Measurements from ENCODE around the gene PTBP2. TPM values are rescaled to one million over a fixed set of nuclear protein-coding genes. Genes with fewer than 3 reads are reported as not detected.

PTBP2 gene
- total and polyA plus RNA-seq, 2 of the 8 experiments (the other 6 are each of a cell fraction or from before 2014, with no cell fraction given) = 24.2 to 61.7 TPM

- Histone ChIP-seq H3K14ac (ENCODE audit: insufficient read length) (no peak overlapping the region), H3K4me1 (replicated peaks in 1 of 4; ENCODE audit: control insufficient read depth in 3 of 4, insufficient read depth in 4 of 4, low read length in 3 of 4) (no peaks in the 10 kb centered on the region; a peak in 1 of 7 replicates), H2AK5ac (ENCODE audit: low read depth, low read length) (no peak overlapping the region), H3K18ac (ENCODE audit: extremely low read depth, low read length) (no peak overlapping the region), H4K20me1 (replicated peaks in 1 of 2; ENCODE audit: control insufficient read depth in 1 of 2, insufficient read depth in 2 of 2, low read length in 2 of 2) (peaks cover 4 to 9% of the 10 kb centered on the region in 2 experiments), H3K4me3 (ENCODE audit: extremely low read depth in 1 of 4, insufficient read depth in 2 of 4, low read depth in 3 of 4, low read length in 4 of 4) (no peak overlapping the region), H2BK120ac (replicated peaks; ENCODE audit: low read depth, low read length) (no peak overlapping the region), H3K23ac (ENCODE audit: insufficient read length) (no peak overlapping the region), H2BK5ac (ENCODE audit: low read depth, low read length) (no peak overlapping the region), H3K79me2 (ENCODE audit: control insufficient read depth in 1 of 2, insufficient read depth in 2 of 2, low read length in 2 of 2) (peaks cover 7 to 92% of the 10 kb centered on the region in 2 experiments; a peak in 3 of 4 replicates), H3K4ac (replicated peaks; ENCODE audit: insufficient read length, low read depth, low read length) (no peak overlapping the region), H3K9ac (replicated peaks in 1 of 4; ENCODE audit: extremely low read depth in 1 of 4, low read depth in 3 of 4, low read length in 3 of 4) (no peak overlapping the region), H3K56ac (replicated peaks; ENCODE audit: insufficient read length, low read depth, low read length) (no peak overlapping the region), H2BK15ac (ENCODE audit: low read length) (no peak overlapping the region), H3K79me1 (ENCODE audit: low read depth, low read length) (no peaks in the 10 kb centered on the region), H3K27ac (ENCODE audit: low read depth, low read length) (no peak overlapping the region), H4K5ac (ENCODE audit: insufficient read length, low read depth, low read length) (no peak overlapping the region), H4K8ac (ENCODE audit: extremely low read depth, insufficient read depth, low read length) (no peak overlapping the region), H4K91ac (replicated peaks; ENCODE audit: insufficient read length, low read length) (no peak overlapping the region), H2BK12ac (ENCODE audit: low read depth, low read length) (no peak overlapping the region), H3K4me2 (ENCODE audit: insufficient read depth in 1 of 2, low read depth in 2 of 2, low read length in 2 of 2) (no peak overlapping the region), H3K36me3 (ENCODE audit: control insufficient read depth in 2 of 4, insufficient read depth in 4 of 4, low read length in 3 of 4) (peaks cover 9 to 61% (median 40%) of the 10 kb centered on the region in 4 experiments), H3K27me3 (replicated peaks in 1 of 4; ENCODE audit: control insufficient read depth in 3 of 4, extremely low read depth in 1 of 4, insufficient read depth in 3 of 4, low read length in 3 of 4) (no peaks in the 10 kb centered on the region), H2AFZ (ENCODE audit: low read length) (no peak overlapping the region), H3K9me3 (ENCODE audit: insufficient read depth in 2 of 2, low read depth in 1 of 2, low read length in 1 of 2) (peaks cover 5 to 7% of the 10 kb centered on the region in 2 experiments; a peak in 1 of 4 replicates), H3K23me2 (ENCODE audit: low read depth, low read length) (no peaks in the 10 kb centered on the region), H2BK20ac (ENCODE audit: low read length) (no peak overlapping the region)
- DNase-seq (ENCODE audit: low read depth in 1 of 2, low spot score in 2 of 2) (no peak), FAIRE-seq (no peak)
- WGBS, 2 experiments (ENCODE audit: extremely low coverage in 1 of 2, insufficient coverage in 1 of 2, insufficient read length in 1 of 2, insufficient replicate concordance in 2 of 2, low coverage in 1 of 2, low lambda C conversion rate in 2 of 2, missing lambda C conversion rate in 1 of 2) = 96% methylated on average over 2 of the region's 2 CpGs; no CpG with 5 or more reads in 1 of the 2 experiments
- CTCF ChIA-PET (ENCODE audit: partially characterized antibody) = interaction anchor here (0.7 kb wide), 1 partner anchor 156 kb away, joined by 3 read pairs; no protein-coding TSS in a partner anchor
- POLR2A ChIA-PET (ENCODE audit: partially characterized antibody) = interaction anchor here (1.3 kb wide), 1 partner anchor 14 kb away, joined by 3 read pairs; no protein-coding TSS in a partner anchor
- TF ChIP-seq RXRA (IDR thresholded peaks at IDR 0.05; ENCODE audit: insufficient read depth, low read depth, low read length) (no peak), JUN (IDR thresholded peaks at IDR 0.05; ENCODE audit: low read depth, low read length) (no peak), TAF1 (IDR thresholded peaks at IDR 0.05; ENCODE audit: low read depth, low read length) (no peak), PHF8 (conservative IDR thresholded peaks at IDR 0.05; ENCODE audit: low read depth, low read length) (no peak)
Measured at GRCh38 chr1:96752394-96752793, 30.8 kb downstream of the PTBP2 start.

Measured in H1 (cell line).